H9 (cell line): Measurements from ENCODE around the gene CDK6. TPM values are rescaled to one million over a fixed set of nuclear protein-coding genes. Genes with fewer than 3 reads are reported as not detected.

ENCODE experiments used
- DNase-seq: peaks from one replicate; pipeline ENCODE4 v3.0.0-alpha.2; 2017
- H2AFZ ChIP-seq: one replicate; pipeline ENCODE4 v1.6.1; 2013; ENCODE audit warnings: mild to moderate bottlenecking, low read length, control low read depth, moderate library complexity
- H2AK5ac ChIP-seq: 2 replicates; pipeline ENCODE4 v1.6.1; 2013; ENCODE audit warnings: low read length, control low read depth, mixed read lengths; ENCODE audit not compliant: insufficient read length
- H2BK120ac ChIP-seq: one replicate; pipeline ENCODE4 v1.6.1; 2013; ENCODE audit warnings: low read depth, mild to moderate bottlenecking, low read length, control low read depth, inconsistent platforms; ENCODE audit not compliant: poor library complexity, severe bottlenecking
- H2BK12ac ChIP-seq: 2 replicates; pipeline ENCODE4 v1.6.1; 2013; ENCODE audit warnings: low read length, control low read depth, mixed read lengths, low read depth; ENCODE audit not compliant: insufficient read length
- H2BK15ac ChIP-seq: 2 replicates; pipeline ENCODE4 v1.6.1; 2013; ENCODE audit warnings: low read depth, low read length, control low read depth
- H2BK20ac ChIP-seq: one replicate; pipeline ENCODE4 v1.6.1; 2013; ENCODE audit warnings: low read depth, mild to moderate bottlenecking, low read length, control low read depth, inconsistent platforms; ENCODE audit not compliant: poor library complexity, severe bottlenecking
- H2BK5ac ChIP-seq: 2 replicates; pipeline ENCODE4 v1.6.1; 2013; ENCODE audit warnings: low read length, control low read depth, mixed read lengths; ENCODE audit not compliant: insufficient read length
- H3K14ac ChIP-seq: 2 replicates; pipeline ENCODE4 v1.6.1; 2013; ENCODE audit warnings: low read length, control low read depth; ENCODE audit not compliant: insufficient read depth
- H3K18ac ChIP-seq: 2 replicates; pipeline ENCODE4 v1.6.1; 2013; ENCODE audit warnings: low read depth, mild to moderate bottlenecking, mixed read lengths, low read length, control low read depth; ENCODE audit not compliant: insufficient read length
- H3K23ac ChIP-seq: 2 replicates; pipeline ENCODE4 v1.6.1; 2013; ENCODE audit warnings: low read length, control low read depth, mixed read lengths, low read depth; ENCODE audit not compliant: insufficient read length
- H3K23me2 ChIP-seq: 2 replicates; pipeline ENCODE4 v1.6.1; 2013; ENCODE audit warnings: low read depth, mild to moderate bottlenecking, mixed read lengths, low read length, control low read depth; ENCODE audit not compliant: insufficient read length, poor library complexity, severe bottlenecking
- H3K27ac ChIP-seq: 2 replicates; pipeline ENCODE4 v1.5.1; 2013; ENCODE audit warnings: low read length, control low read depth, mixed read lengths, low read depth; ENCODE audit not compliant: insufficient read length
- H3K27me3 ChIP-seq: 2 replicates; pipeline ENCODE4 v1.6.1; 2013; ENCODE audit warnings: low read length, control low read depth, inconsistent platforms; ENCODE audit not compliant: insufficient read depth
- H3K4ac ChIP-seq: 2 replicates; pipeline ENCODE4 v1.6.1; 2013; ENCODE audit warnings: low read depth, mild to moderate bottlenecking, control low read depth, inconsistent platforms, low read length, moderate library complexity
- H3K4me1 ChIP-seq: 2 replicates; pipeline ENCODE4 v1.6.1; 2013; ENCODE audit warnings: low read length, control low read depth, inconsistent platforms; ENCODE audit not compliant: insufficient read depth
- H3K4me2 ChIP-seq: 2 replicates; pipeline ENCODE4 v1.6.1; 2013; ENCODE audit warnings: low read length, control low read depth, mixed read lengths; ENCODE audit not compliant: insufficient read length, insufficient read depth
- H3K56ac ChIP-seq: 2 replicates; pipeline ENCODE4 v1.6.1; 2013; ENCODE audit warnings: low read depth, mild to moderate bottlenecking, mixed read lengths, low read length, control low read depth; ENCODE audit not compliant: insufficient read length
- H3K79me1 ChIP-seq: 2 replicates; pipeline ENCODE4 v1.6.1; 2013; ENCODE audit warnings: low read depth, mild to moderate bottlenecking, moderate library complexity, low read length, control low read depth, inconsistent platforms; ENCODE audit not compliant: insufficient read depth, poor library complexity, severe bottlenecking
- H3K79me2 ChIP-seq: 2 replicates; pipeline ENCODE4 v1.6.1; 2013; ENCODE audit warnings: low read length, control low read depth, inconsistent platforms; ENCODE audit not compliant: insufficient read depth
- H3K9ac ChIP-seq: 2 replicates; pipeline ENCODE4 v1.6.1; 2013; ENCODE audit warnings: low read length, control low read depth, mixed read lengths; ENCODE audit not compliant: insufficient read length; ENCODE audit errors: extremely low read depth
- H3K9me3 ChIP-seq: one replicate; pipeline ENCODE4 v1.6.1; 2013; ENCODE audit warnings: low read depth, low read length, inconsistent platforms; ENCODE audit not compliant: control insufficient read depth
- H3T11ph ChIP-seq: one replicate; pipeline ENCODE4 v1.6.1; 2013; ENCODE audit warnings: mild to moderate bottlenecking, low read length, control low read depth, inconsistent platforms
- H4K20me1 ChIP-seq: one replicate; pipeline ENCODE4 v1.6.1; 2013; ENCODE audit not compliant: control insufficient read depth, insufficient read length, insufficient read depth
- H4K5ac ChIP-seq: 2 replicates; pipeline ENCODE4 v1.6.1; 2013; ENCODE audit warnings: low read depth, mild to moderate bottlenecking, mixed read lengths, low read length, control low read depth; ENCODE audit not compliant: insufficient read length
- H4K8ac ChIP-seq: replicated peaks from 2 replicates; pipeline ENCODE4 v1.6.1; 2013; ENCODE audit warnings: low read length, control low read depth, mixed read lengths, low read depth; ENCODE audit not compliant: insufficient read length
- H4K91ac ChIP-seq: 2 replicates; pipeline ENCODE4 v1.6.1; 2013; ENCODE audit warnings: low read depth, mild to moderate bottlenecking, moderate library complexity, mixed read lengths, low read length, control low read depth; ENCODE audit not compliant: insufficient read length
- H3K27ac Mint-ChIP-seq, 3 experiments: 2 replicates in 2 of 3; 3 replicates in 1 of 3; pipeline ENCODE4 v1.8.0; 2020 to 2021; ENCODE audit warnings: mixed read lengths in 3 of 3, mild to moderate bottlenecking in 1 of 3, moderate library complexity in 1 of 3
- H3K27me3 Mint-ChIP-seq: 2 replicates; pipeline ENCODE4 v1.8.0; 2021; ENCODE audit warnings: low read depth, mild to moderate bottlenecking, moderate library complexity, mixed read lengths
- H3K36me3 Mint-ChIP-seq, 3 experiments: 2 replicates in 2 of 3; 3 replicates in 1 of 3; pipeline ENCODE4 v1.8.0; 2020 to 2021; ENCODE audit warnings: low read depth in 3 of 3, mixed read lengths in 3 of 3; ENCODE audit not compliant: insufficient read depth in 1 of 3
- H3K4me1 Mint-ChIP-seq, 2 experiments: 2 replicates each; pipeline ENCODE4 v1.8.0; 2020; ENCODE audit warnings: mixed read lengths in 2 of 2
- H3K4me3 Mint-ChIP-seq, 2 experiments: 2 replicates in 1 of 2; 3 replicates in 1 of 2; pipeline ENCODE4 v1.8.0; 2020 to 2021; ENCODE audit warnings: mild to moderate bottlenecking in 2 of 2, mixed read lengths in 2 of 2, moderate library complexity in 1 of 2
- H3K9me3 Mint-ChIP-seq, 2 experiments: 2 replicates in 1 of 2; 3 replicates in 1 of 2; pipeline ENCODE4 v1.8.0; 2020; ENCODE audit warnings: mild to moderate bottlenecking in 2 of 2, mixed read lengths in 2 of 2, moderate library complexity in 1 of 2
- CTCF ChIP-seq: fragments of 200-600 bp; sonication (generic); conservative IDR thresholded peaks from 3 replicates; pipeline ENCODE4 v1.8.0; 2021; ENCODE audit warnings: antibody characterized with exemption, mild to moderate bottlenecking
- total RNA-seq: library from RNA; stranded (reverse); gene quantifications from 2 replicates; pipeline ENCODE4 v1.2.1, GENCODE V29; 2021

The CDK6 gene
- total RNA-seq, 1 experiment from 2014 or later, result 30.0 TPM

DNA sequence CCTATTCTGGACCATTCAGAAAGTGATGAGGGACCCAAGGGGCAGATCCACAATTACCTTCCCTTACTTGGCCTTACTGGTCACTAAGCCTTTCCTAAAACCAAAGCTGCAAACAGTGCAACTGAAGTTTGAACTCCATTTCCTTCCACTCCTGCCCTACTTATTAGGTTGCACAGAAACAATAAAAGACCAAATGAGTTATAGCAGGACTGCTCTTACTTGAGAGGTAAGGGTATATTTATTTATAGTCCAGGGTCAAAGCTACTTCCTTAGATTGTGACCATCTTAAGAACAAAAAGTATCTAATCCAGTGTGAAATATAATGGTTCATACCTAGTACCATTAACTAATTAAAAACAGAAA is 27.0 kb downstream of the CDK6 start:
- Histone ChIP-seq H3K23ac (no peak overlapping the region), H2BK120ac (no peak overlapping the region), H2AFZ (no peak overlapping the region), H3K79me1 (peaks cover 2% of the 10 kb centered on the region), H3K14ac (no peak overlapping the region), H4K5ac (no peak overlapping the region), H4K20me1 (no peaks in the 10 kb centered on the region), H3K18ac (no peak overlapping the region), H2BK5ac (no peak overlapping the region), H2AK5ac (no peak overlapping the region), H3K23me2 (no peaks in the 10 kb centered on the region), H2BK20ac (no peak overlapping the region), H2BK12ac (no peak overlapping the region), H4K8ac (no peak overlapping the region), H3K9me3 (no peaks in the 10 kb centered on the region), H3K4me1 (peaks cover 14% of the 10 kb centered on the region; the same call in 1 of the 2 replicates), H3K56ac (no peak overlapping the region), H3K27ac (no peak overlapping the region), H3K79me2 (no peaks in the 10 kb centered on the region), H3K27me3 (no peaks in the 10 kb centered on the region), H3T11ph (no peak overlapping the region), H2BK15ac (no peak overlapping the region), H3K4ac (no peak overlapping the region), H3K9ac (no peak overlapping the region), H4K91ac (no peak overlapping the region), H3K4me2 (no peak overlapping the region)
- Mint-ChIP-seq H3K27me3 (no peaks in the 10 kb centered on the region), H3K36me3 (no peaks in the 10 kb centered on the region; a peak in 2 of 7 replicates), H3K9me3 (no peaks in the 10 kb centered on the region), H3K4me3 (no peak overlapping the region), H3K4me1 (peaks cover 31% of the 10 kb centered on the region in 2 experiments), H3K27ac (peak overlapping the region; percentile 41 to 96 (median 76); a peak in 5 of 7 replicates)
- TF ChIP-seq CTCF, result no peak
- no peak for DNase-seq
